Umbilical cord (tissue), 2 donors: Measurements from ENCODE around the gene PGK2. TPM values are rescaled to one million over a fixed set of nuclear protein-coding genes. Genes with fewer than 3 reads are reported as not detected.

Experiments used
- DNase-seq: peaks from one replicate; pipeline ENCODE4 v3.0.0-alpha.2; 2015; ENCODE audit warnings: low spot score
- total RNA-seq: library from RNA; depleted of rRNA; stranded (reverse); fragments of >200 nt; gene quantifications from one replicate; pipeline ENCODE4 v1.2.3, GENCODE V29; 2014; ENCODE audit warnings: low replicate concordance; ENCODE audit not compliant: insufficient read depth

Gene PGK2
- total RNA-seq, 1 donor from 2014 or later: 7.0 TPM

- no peak for DNase-seq
Measured at GRCh38 chr6:49736017-49736508, 51.0 kb downstream of the PGK2 start.

Other genes starting within 250 kb of the PGK2 start
- gene C6orf141, start 236.6 kb downstream of the PGK2 start, total RNA-seq: 2.4 TPM
- gene RHAG, start 150.4 kb downstream of the PGK2 start, total RNA-seq: not detected
- gene CRISP2, start 73.7 kb downstream of the PGK2 start, total RNA-seq: 0.96 TPM
- 10.8 TPM for gene CRISP3, start 42.9 kb downstream of the PGK2 start, total RNA-seq
- 7.5 TPM for gene CRISP1, start 79.2 kb upstream of the PGK2 start, total RNA-seq
- gene DEFB114, start 176.9 kb upstream of the PGK2 start, total RNA-seq: not detected
- not detected for gene DEFB113, start 182.3 kb upstream of the PGK2 start, total RNA-seq
- not detected for gene DEFB110, start 234.7 kb upstream of the PGK2 start, total RNA-seq